GM19193 (cell line): ENCODE measurements around the gene CDKL2.

Experiments used
- POLR2A ChIP-seq: IDR thresholded peaks from 4 replicates; pipeline ENCODE4 v1.6.1; 2011; ENCODE audit not compliant: insufficient read depth, insufficient read length; ENCODE audit errors: extremely low read depth

CDKL2 gene

DNA sequence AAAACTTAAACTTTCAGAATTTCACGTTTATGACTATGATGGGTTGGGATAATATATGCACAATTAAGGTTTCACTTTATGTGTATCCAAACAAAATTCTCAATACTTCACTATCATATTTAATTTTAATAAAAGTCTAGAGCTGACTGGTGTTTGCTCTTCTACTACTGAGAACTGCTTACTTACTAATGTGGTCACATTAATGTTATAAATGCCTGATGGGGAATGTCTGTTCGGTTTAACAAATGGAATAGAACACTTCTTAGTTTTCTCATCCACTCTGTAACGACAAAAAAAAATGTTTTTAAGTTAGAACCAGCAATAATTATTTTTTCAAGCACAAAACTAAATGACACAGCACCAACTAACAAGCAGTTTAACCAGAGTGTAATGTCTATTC is 34.3 kb downstream of the CDKL2 start:
- TF ChIP-seq POLR2A: no peak

- TF ChIP-seq POLR2A: no peak
These were observed 36.9 kb downstream of the CDKL2 start for GRCh38 chr4:75593393-75593792.

DNA sequence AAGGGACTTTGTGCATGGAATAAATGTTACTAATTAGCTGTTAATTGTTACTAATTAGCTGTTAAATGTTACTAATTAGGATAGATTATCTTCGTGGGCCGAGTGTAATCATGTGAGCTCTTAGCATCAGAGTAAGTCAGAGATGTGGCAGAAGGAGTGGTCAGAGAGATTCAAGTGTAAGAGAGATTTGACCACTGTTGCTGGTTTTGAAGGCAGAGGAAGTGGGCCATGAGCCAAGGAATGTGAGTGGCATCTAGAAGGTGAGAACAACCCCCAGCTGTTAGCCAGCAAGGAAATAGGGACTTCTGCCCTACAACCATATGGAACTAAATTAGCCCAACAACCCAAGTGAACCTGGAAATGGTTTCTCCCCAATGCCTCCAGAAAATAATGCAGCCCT is 46.3 kb downstream of the CDKL2 start:
- TF ChIP-seq POLR2A: no peak

GRCh38 chr4:75567725-75568124 is 62.6 kb downstream of the CDKL2 start:
- no peak for TF ChIP-seq POLR2A

GRCh38 chr4:75566911-75567310 is 63.4 kb downstream of the CDKL2 start:
- no peak for TF ChIP-seq POLR2A

- TF ChIP-seq POLR2A: no peak
These were observed 64.8 kb downstream of the CDKL2 start for GRCh38 chr4:75565481-75565880.

- TF ChIP-seq POLR2A: no peak
These were observed 66.3 kb downstream of the CDKL2 start for GRCh38 chr4:75564023-75564422.

- TF ChIP-seq POLR2A: no peak
These were observed 68.5 kb downstream of the CDKL2 start for GRCh38 chr4:75561789-75562188.

DNA sequence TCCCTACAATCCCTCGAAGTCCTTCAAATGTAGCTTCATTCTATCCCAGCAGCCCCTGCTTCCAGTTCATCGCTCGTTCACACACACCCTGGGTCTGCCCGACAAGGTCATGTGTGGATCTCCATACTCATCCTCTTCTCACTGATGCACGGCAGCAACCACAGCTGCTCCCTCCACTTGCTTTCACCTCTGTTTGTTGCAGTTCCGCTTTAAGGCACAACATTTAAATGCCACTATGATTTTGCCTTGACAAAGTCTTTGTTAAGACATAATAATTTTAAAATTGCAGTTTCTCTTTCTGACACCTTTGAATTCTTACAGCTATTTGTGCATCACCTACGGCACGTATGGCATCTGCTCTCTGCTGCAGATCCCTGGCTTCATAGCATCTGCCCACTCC is 72.6 kb downstream of the CDKL2 start:
- no peak for TF ChIP-seq POLR2A

- no peak for TF ChIP-seq POLR2A
These were observed 74.8 kb downstream of the CDKL2 start, which contains the start of gene ODAPH for GRCh38 chr4:75555294-75556164. TSS of gene ODAPH (plus strand) at chr4:75556066. CDS start at chr4:75556083, 17 bp downstream.

DNA sequence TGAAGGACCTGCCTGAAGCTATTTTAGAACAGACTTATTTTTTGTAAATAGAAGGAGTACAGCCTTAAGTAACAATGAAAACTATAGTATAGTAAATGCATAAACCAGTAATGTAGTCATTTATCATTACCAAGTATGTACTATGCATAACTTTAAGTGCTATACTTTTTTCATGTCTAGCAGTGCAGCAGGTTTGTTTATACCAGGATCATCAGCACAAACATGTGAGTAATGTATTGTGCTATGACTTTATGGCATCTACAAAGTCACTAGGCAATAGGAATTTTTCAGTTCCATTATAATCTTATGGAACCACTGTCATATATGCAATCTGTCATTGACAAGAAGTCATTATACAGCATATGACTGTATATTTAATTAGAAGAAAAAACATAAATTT is 77.9 kb downstream of the CDKL2 start:
- no peak for TF ChIP-seq POLR2A

GRCh38 chr4:75549019-75549418 is 81.3 kb downstream of the CDKL2 start:
- no peak for TF ChIP-seq POLR2A

- TF ChIP-seq POLR2A: no peak
These were observed 82.5 kb downstream of the CDKL2 start for GRCh38 chr4:75547647-75548387.

GRCh38 chr4:75545526-75545925 is 84.8 kb downstream of the CDKL2 start:
- TF ChIP-seq POLR2A: no peak

GRCh38 chr4:75544870-75545269 is 85.5 kb downstream of the CDKL2 start:
- TF ChIP-seq POLR2A: no peak

DNA sequence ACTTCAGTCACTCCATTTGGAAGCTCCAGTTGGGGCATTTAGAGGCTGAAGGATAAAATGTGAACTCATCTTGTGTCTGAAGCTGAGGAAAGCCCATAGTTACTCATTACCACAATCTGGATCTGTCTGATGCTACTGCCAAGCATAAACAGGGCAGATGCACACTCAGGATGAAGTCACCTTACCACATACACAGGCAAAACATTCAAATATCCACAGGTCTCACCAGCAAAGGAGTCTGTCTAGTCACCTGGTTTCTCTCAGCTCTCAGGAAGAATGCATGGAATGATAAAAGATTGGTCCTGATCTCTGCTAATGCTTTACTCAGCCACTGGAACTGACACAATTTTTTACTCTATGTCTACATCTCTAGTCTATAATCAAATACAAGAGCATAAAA is 87.5 kb downstream of the CDKL2 start:
- TF ChIP-seq POLR2A: no peak

GRCh38 chr4:75530556-75531322 is 99.6 kb downstream of the CDKL2 start:
- no peak for TF ChIP-seq POLR2A
